HG02885 (cell line): ENCODE measurements around the gene GOLGA7B.

Experiments used
- ATAC-seq: cut with Tn5 transposase; IDR thresholded peaks from one replicate; pipeline ENCODE4 v1.9.1; 2021; ENCODE audit warnings: mild to moderate bottlenecking; ENCODE audit not compliant: unreplicated experiment, poor library complexity

The GOLGA7B gene

GRCh38 chr10:97865488-97865887 lies 15.8 kb downstream of the GOLGA7B start:
- no peak for ATAC-seq

GRCh38 chr10:97866524-97867219 lies 17.0 kb downstream of the GOLGA7B start:
- ATAC-seq: no peak

- ATAC-seq: no peak
Measured at GRCh38 chr10:97867220-97867800, 17.7 kb downstream of the GOLGA7B start.

- no peak for ATAC-seq
Measured at GRCh38 chr10:97868134-97868685, 18.6 kb downstream of the GOLGA7B start.

GRCh38 chr10:97869091-97870042 lies 19.7 kb downstream of the GOLGA7B start:
- peak; percentile 88 for ATAC-seq

- no peak for ATAC-seq
Measured at GRCh38 chr10:97870990-97871389, 21.3 kb downstream of the GOLGA7B start.

GRCh38 chr10:97873569-97873968 lies 23.9 kb downstream of the GOLGA7B start:
- ATAC-seq: no peak

GRCh38 chr10:97874332-97874731 lies 24.7 kb downstream of the GOLGA7B start:
- no peak for ATAC-seq

- ATAC-seq: no peak
Measured at GRCh38 chr10:97875391-97875790, 25.7 kb downstream of the GOLGA7B start.

GRCh38 chr10:97876402-97876801 lies 26.8 kb downstream of the GOLGA7B start:
- no peak for ATAC-seq

- no peak for ATAC-seq
Measured at GRCh38 chr10:97879241-97879640, 29.6 kb downstream of the GOLGA7B start.

GRCh38 chr10:97880109-97880508 lies 30.5 kb downstream of the GOLGA7B start:
- ATAC-seq: no peak

GRCh38 chr10:97882142-97883091 lies 32.8 kb downstream of the GOLGA7B start:
- no peak for ATAC-seq

GRCh38 chr10:97883092-97883485 lies 33.4 kb downstream of the GOLGA7B start:
- ATAC-seq: no peak

GRCh38 chr10:97886286-97886685 lies 36.6 kb downstream of the GOLGA7B start:
- no peak for ATAC-seq

GRCh38 chr10:97887399-97887798 lies 37.8 kb downstream of the GOLGA7B start:
- ATAC-seq: no peak

GRCh38 chr10:97888134-97888533 lies 38.5 kb downstream of the GOLGA7B start:
- ATAC-seq: no peak

GRCh38 chr10:97888641-97889262 lies 39.1 kb downstream of the GOLGA7B start:
- no peak for ATAC-seq
